Endometrium (tissue), 2 donors: ENCODE measurements around the gene CCDC87.

Source experiments
- FAIRE-seq: peaks from 2 replicates; lab custom pipeline; 2012; peaks lifted over from hg19 to GRCh38; lab: Jason Lieb, UNC
- donor health status: control.
- donor health status: control.

Gene CCDC87

DNA sequence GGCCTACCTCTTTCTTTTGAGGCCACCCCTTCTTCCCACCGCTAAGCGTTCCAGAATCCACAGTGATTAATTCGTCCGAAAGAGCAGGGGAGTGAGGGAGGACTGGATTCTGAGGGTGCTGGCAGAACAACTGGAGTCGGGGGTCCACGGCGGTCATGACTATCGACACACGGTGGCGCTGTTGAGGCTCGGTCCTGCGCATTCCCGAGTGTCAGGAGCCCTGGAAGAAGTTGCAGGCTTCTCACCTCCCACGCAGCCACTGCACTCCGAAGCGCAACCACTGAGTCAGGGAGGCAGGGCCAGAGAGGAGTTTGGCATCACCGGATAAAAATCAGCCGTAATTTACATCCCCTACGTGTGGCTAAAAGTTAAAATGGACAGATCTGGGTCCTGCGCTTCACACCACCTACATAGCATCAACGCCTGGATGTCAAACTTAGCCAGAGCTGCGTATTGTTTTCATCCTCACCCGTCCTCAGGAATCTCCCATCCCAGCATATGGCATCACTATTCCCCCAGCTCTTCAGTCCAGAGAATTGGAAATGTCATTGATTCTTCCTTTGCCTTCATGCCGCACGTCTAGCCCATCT lies 13.8 kb downstream of the CCDC87 start:
- FAIRE-seq, result no peak

DNA sequence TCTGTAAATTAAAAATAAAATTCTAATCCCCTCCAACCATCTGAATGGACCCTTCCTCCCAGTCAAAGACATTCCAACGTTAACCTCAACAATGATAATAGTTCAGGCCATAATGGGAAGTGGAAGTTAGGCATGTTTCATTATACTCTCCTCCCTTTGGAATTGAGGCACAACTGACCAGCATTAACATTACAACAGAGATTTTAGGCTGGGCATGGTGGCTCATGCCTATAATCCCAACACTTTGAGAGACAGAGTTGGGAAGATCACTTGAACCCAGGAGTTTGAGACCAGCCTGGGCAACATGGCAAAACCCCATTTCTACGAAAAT lies 22.0 kb downstream of the CCDC87 start:
- no peak for FAIRE-seq

DNA sequence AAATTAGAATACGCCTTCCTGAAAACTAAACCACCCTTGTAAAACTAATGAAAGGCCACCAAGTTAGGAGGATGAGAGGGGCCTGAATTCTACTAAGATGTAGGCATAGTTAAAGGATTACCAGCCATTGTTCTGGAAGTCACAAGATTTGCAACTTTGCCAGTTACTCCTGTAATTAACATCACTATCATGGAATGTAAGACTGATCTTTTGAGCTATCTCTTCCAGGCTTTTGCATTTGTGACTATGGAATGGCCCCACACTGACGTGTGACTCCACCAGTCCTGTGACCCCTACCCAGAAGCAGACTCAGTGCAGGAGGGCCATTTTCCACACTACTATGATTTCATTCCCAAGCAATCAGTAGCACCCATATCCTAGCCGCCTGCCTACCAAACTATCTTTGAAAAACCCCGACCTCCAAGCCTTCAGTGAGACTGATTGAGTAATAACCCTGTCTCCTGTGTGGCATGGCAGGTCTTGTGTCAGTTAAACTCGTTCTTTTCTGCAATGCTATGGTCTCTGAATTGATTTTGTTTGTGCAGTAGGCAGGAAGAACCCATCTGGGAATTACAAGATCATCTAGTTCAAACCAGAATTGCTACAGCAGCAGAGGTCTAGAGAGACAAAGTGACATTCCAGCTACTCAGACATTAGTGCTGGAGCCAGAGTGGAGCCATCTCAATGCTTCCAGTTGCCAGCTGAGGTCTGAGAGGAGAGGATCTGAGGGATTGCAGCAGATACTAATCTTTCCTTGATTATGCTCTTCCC lies 22.6 kb downstream of the CCDC87 start:
- no peak for FAIRE-seq

DNA sequence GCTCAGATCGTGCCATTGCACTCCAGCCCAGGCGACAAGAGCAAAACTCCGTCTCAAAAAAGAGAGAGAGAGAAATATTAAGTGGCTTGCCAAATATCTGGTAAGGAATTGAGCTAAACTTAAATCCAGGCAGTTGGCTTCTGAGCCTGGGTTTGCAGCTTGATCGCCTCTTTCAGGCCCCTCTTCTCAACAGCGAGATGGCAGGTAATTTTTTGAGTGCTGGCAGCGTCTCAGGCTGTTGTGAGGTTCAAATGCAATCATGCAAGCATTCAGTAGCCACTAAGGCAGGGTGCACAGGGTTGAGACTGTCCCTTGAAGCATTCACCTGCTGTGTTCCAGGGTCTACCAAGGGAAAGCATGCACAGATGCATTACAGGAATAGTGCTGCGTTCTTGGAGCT lies 23.8 kb downstream of the CCDC87 start:
- FAIRE-seq, result no peak

DNA sequence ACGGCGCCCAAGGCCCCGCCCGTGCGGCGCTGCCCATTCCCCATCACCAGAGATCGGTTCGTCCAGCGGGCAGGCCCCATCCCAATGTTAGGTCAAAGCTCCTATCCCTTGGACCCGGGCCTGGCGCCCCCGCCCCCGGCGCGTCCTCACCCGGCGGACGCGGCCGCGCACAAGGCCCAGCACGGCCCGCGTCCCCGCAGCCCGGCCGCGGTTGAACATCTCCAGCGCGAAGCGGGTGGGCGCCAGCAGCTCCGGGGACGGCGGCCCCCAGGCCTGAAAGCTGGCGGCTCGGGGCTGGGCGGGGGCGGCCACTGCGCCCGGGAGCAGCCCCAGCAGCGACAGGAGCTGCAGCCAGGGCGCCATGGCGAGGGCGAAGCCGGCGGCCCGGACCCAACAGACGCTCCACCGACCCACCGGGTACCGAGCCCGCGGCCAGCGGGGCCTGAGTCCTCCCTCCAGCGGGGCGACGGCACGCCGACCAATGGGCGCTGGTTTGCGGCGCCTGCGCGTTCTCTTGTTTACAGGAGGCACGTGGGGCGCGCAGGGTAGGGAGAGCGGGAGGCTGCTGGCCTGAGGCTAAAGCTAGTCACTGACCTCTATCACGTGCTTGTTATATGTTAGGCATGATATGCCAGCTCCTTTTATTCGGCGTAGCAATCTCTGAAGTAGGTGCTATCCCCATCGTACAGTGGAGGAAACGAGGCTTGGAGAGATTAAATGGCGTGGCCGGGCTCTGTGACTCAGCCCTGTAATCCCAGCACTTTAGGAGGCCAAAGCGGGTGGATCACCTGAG lies 24.5 kb downstream of the CCDC87 start, which contains the start of gene CTSF:
CTSF (minus strand) TSS at position 483 of the 793 bp plus-strand sequence; CDS start at position 363, 120 bp downstream.
- no peak for FAIRE-seq

GRCh38 chr11:66567787-66568123 lies 25.1 kb downstream of the CCDC87 start:
- FAIRE-seq, result no peak

DNA sequence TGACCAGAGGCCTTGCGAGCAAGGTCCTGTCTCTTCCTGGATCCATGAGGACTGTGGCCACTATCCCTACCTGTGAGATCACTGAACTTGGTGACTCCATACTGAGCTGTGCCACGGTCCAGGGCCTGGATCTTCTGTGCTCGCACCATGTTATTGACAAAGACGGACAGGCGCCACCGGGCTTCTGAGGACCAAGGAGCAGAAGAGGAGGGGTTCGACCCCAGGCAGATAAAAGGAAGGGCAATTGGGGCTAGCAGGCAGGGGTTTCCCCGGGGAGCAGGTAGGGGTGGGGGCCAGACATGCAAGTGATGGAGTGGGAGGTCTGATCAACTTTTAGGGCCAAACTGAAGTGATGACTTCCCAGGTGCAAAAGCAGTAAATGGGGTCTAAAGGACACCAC lies 26.6 kb downstream of the CCDC87 start:
- FAIRE-seq, result no peak

DNA sequence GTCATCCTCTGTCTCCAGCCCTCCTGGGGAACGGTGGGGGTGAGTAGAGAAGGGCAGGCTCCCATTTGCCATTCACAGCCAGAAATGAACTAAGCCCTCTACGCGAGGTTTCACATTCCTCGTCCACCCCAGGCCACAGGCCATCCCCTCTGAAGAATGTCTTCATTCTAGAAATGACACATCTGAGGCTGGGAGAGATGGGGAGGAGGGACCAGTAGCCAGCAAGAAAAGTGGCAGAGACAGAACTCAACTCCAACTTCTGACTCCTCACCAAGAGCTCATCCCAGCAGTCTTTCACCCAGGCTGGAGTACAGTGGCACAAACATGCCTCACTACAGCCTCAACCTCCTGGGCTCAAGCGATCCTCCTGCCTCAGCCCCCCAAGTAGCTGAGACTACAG lies 27.9 kb downstream of the CCDC87 start:
- no peak for FAIRE-seq

DNA sequence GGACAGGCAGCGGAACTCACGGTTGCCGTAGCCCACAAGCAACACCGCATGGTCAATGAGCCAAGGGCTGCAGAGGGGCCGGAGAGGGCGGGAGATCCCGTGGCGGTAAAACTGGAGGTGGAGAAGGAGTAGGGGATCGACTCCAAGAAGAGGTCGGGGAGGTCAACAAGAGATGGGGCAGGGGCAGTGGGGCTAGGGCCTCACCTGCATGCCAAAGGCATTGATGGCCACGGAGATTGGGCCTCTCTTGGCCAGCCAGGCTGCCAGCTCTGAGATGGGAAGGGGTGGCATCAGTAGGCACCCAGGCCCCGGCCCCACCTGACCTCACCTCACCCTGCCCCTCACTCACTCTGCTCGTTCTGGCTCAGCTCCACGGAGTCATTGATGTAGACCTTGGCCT lies 28.3 kb downstream of the CCDC87 start:
- FAIRE-seq, result no peak

DNA sequence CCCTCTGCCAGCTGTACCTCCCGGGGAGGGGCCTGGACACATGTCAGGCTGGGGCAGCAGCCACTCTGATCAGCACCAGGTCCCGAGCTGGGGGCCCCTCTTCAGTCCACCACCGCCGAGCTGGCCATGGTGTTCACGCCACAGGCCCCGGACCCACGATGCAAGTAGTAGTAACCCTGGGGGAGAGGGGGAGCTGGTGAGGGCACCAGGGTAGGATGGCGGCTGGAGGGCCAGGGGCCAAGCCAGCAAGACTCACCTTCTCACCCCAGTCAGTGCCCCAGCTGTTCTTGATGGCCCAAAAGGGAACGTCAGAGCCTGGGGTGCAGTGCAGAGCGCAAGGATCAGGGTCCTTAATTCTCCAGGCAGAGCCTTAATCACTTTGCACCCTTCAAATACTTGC lies 29.0 kb downstream of the CCDC87 start:
- FAIRE-seq, result no peak

GRCh38 chr11:66562907-66563583 lies 29.8 kb downstream of the CCDC87 start:
- no peak for FAIRE-seq

DNA sequence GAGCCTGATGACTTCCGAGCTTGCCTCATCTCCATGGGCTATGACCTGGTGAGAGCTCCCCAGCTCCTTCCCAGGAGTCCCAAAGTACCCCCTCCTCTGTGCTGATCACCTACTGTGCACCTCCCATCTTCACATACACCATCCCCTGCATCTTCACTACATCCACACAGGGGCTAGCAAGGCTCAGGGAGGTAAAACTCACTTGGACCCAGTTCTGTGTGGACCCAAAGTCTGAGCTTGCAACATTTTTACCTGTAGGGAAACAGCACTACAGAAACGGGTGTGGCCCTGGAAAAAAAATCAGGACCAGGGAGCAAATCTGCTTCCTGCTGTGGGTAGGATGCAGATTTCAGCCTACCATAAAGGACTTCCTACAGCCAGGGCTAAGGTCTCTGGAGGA lies 30.6 kb downstream of the CCDC87 start:
- no peak for FAIRE-seq

DNA sequence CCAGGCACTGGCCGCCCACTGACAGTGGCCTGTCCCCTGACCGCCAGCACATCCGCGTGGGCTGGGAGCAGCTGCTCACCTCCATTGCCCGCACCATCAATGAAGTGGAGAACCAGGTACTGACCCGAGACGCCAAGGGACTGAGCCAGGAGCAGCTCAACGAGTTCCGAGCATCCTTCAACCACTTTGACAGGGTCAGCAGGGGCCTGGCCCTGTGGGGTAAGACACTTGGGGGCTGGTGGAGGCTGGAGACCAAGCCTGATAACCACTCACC lies 31.0 kb downstream of the CCDC87 start:
- FAIRE-seq, result no peak

DNA sequence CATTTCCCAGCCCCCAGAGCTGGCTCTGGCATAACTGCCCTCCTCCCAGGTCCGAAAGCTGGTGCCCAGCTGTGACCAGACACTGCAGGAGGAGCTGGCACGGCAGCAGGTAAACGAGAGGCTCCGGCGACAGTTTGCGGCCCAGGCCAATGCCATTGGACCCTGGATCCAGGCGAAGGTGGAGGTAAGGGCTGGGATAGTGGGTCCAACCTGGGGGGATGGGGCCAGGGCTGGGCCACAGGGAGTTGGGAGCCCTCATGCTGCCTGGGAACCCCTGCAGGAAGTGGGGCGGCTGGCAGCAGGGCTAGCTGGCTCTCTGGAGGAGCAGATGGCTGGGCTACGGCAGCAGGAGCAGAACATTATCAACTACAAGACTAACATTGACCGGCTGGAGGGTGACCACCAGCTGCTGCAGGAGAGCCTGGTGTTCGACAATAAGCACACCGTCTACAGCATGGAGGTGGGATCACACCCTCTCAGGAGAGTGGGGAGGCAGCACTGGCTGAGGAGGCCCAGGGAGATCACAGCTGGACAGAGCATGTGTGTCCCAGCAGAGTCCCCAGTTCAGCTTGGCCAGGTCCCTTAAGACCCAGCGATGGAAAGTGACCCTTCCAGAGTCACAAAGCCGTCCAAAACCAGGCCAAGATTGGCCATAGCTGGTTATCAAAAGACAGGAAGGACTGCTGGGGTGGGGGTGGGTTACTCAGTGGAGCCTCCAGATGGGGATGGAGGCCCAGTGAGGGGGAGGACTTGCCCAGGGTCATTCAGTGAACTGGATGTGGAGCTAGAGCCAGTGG lies 31.5 kb downstream of the CCDC87 start:
- no peak for FAIRE-seq

DNA sequence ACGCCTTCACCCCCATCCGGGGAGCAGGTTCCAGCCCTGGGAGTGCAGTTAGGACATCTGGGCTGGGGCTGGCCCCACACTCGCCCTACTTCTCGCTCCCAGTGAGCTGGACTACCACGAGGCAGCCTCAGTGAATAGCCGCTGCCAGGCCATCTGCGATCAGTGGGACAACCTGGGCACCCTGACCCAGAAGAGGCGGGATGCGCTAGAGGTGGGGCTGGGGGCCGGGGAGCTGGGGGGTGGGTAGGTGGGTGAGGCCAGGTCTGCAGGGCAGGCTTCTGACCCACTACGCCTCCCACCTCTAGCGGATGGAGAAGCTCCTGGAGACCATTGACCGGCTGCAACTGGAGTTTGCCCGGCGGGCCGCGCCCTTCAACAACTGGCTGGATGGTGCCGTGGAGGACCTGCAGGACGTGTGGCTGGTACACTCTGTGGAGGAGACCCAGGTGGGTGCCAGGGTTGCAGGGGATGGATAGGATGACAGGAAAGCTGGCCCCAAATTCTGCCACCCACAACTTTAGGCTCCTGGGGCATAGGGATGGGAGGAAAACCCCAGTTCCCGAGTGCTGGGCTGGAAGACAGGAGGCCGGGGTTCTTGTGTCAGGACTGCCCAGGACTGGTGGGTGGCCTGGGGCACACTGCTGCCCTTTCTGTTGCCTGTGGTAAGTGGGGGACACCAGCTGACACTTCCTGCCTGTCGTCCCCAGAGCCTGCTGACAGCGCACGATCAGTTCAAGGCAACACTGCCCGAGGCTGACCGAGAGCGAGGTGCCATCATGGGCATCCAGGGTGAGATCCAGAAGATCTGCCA lies 32.8 kb downstream of the CCDC87 start:
- FAIRE-seq, result no peak

DNA sequence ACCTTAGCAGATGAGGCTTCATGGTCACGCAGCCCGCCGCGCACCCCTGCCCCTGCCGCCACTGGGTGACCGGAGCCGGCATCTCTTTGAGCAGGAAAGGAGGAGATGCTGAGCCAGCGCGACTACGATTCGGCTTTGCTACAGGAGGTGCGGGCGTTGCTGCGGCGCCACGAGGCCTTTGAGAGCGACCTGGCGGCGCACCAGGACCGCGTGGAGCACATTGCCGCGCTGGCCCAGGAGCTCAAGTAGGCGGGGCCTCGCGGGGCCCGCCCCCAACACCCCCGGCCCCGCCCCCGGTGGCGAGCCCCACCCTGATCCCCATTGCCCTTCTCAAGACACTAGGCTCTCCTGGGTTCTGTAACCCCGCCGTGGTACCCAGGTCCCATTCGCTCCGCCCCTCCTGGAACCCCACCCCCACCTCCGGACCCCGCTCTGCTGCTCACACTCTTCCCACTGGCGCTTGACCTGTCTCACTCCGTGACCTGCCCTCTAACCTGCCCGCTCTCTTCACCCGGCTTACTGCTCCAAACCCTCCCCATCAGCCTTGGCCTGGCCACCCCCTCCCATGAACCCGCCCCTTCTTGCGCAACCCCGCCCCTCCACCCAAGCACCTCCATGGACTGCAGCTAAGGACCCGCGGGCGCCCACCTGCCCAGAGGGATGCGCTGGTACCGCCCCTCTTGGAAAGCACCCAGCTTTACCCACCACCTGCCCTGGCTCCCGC lies 33.6 kb downstream of the CCDC87 start:
- FAIRE-seq, result no peak

- no peak for FAIRE-seq
Observed at GRCh38 chr11:66557733-66558326, 35.0 kb downstream of the CCDC87 start.

- no peak for FAIRE-seq
Observed at GRCh38 chr11:66556086-66556485, 36.8 kb downstream of the CCDC87 start.

- no peak for FAIRE-seq
Observed at GRCh38 chr11:66555416-66555815, 37.4 kb downstream of the CCDC87 start.

DNA sequence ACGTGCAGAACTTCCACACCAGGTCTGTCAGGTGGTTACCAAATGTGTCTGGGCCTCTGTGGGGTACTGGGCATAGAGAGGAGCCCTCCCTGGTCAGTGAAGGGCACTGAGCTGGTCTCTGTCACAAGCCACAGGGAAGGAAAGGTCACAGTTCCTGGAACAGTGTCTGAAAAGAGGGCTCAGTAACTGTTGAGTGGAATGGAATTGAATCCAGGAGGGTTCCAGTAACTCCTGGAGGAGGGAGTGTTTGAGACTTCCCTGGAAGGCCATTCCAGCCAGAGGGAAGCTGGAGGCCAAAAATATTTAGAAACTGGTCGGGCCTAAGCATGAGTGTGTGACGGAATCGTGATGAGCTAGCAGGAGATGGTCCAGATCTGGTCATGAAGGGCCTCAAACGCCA lies 38.3 kb downstream of the CCDC87 start:
- FAIRE-seq, result no peak
